Measurements from ENCODE around the gene TPRX1.

Gene TPRX1

DNA sequence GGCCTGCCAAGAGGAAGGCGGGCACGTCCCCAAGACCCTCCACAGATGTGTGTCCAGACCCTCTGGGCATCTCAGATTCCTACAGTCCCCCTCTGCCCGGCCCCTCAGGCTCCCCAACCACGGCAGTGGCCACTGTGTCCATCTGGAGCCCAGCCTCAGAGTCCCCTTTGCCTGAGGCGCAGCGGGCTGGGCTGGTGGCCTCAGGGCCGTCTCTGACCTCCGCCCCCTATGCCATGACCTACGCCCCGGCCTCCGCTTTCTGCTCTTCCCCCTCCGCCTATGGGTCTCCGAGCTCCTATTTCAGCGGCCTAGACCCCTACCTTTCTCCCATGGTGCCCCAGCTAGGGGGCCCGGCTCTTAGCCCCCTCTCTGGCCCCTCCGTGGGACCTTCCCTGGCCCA lies 35.1 kb upstream of the TPRX1 start:
- Histone ChIP-seq H3K9ac (ENCODE audit: low read length) (no peak overlapping the region), H2BK120ac (ENCODE audit: low read depth, low read length) (no peak overlapping the region), H4K8ac (ENCODE audit: low read depth, low read length) (no peak overlapping the region), H3K27ac (ENCODE audit: low read depth, low read length) (no peak overlapping the region), H3K18ac (ENCODE audit: low read length) (no peak overlapping the region), H3K4ac (ENCODE audit: low read depth, low read length) (no peak overlapping the region), H3K56ac (ENCODE audit: low read length) (peak overlapping the region; percentile 34), H3K36me3 (ENCODE audit: control insufficient read depth, insufficient read depth, low read length) (no peaks in the 10 kb centered on the region), H4K5ac (ENCODE audit: low read length) (no peak overlapping the region), H3K4me1 (ENCODE audit: control insufficient read depth, low read depth, low read length) (peaks cover 2% of the 10 kb centered on the region), H2AK5ac (ENCODE audit: low read length) (no peak overlapping the region), H3K23ac (ENCODE audit: low read length) (no peak overlapping the region), H3K79me2 (ENCODE audit: control insufficient read depth, insufficient read depth, low read length) (no peaks in the 10 kb centered on the region), H2BK5ac (ENCODE audit: low read length) (no peak overlapping the region), H3K79me1 (ENCODE audit: low read length) (no peaks in the 10 kb centered on the region), H3K27me3 (ENCODE audit: insufficient read depth, low read length, poor library complexity) (no peaks in the 10 kb centered on the region), H3K4me3 (ENCODE audit: low read length) (no peak overlapping the region), H3K4me2 (ENCODE audit: low read length) (no peak overlapping the region), H2BK15ac (replicated peaks; ENCODE audit: low read depth) (no peak overlapping the region)
- DNase-seq, result no peak
- WGBS (ENCODE audit: extremely low coverage, insufficient coverage, low lambda C conversion rate), result no CpG with 5 or more reads among the region's 16 CpGs

- Histone ChIP-seq H2BK5ac (ENCODE audit: low read length) (no peak overlapping the region), H3K4ac (ENCODE audit: low read depth, low read length) (no peak overlapping the region), H2AK5ac (ENCODE audit: low read length) (no peak overlapping the region), H3K56ac (ENCODE audit: low read length) (no peak overlapping the region), H4K5ac (ENCODE audit: low read length) (no peak overlapping the region), H3K79me1 (ENCODE audit: low read length) (no peaks in the 10 kb centered on the region), H2BK15ac (replicated peaks; ENCODE audit: low read depth) (no peak overlapping the region), H4K8ac (ENCODE audit: low read depth, low read length) (no peak overlapping the region), H3K9ac (ENCODE audit: low read length) (no peak overlapping the region), H3K4me3 (ENCODE audit: low read length) (no peak overlapping the region), H3K4me1 (ENCODE audit: control insufficient read depth, low read depth, low read length) (peaks cover 2% of the 10 kb centered on the region), H3K27ac (ENCODE audit: low read depth, low read length) (no peak overlapping the region), H3K23ac (ENCODE audit: low read length) (no peak overlapping the region), H3K36me3 (ENCODE audit: control insufficient read depth, insufficient read depth, low read length) (no peaks in the 10 kb centered on the region), H3K27me3 (ENCODE audit: insufficient read depth, low read length, poor library complexity) (no peaks in the 10 kb centered on the region), H3K4me2 (ENCODE audit: low read length) (no peak overlapping the region), H3K79me2 (ENCODE audit: control insufficient read depth, insufficient read depth, low read length) (no peaks in the 10 kb centered on the region), H2BK120ac (ENCODE audit: low read depth, low read length) (no peak overlapping the region), H3K18ac (ENCODE audit: low read length) (no peak overlapping the region)
- WGBS (ENCODE audit: extremely low coverage, insufficient coverage, low lambda C conversion rate), result no CpG with 5 or more reads among the region's 8 CpGs
- peak; percentile 44 for DNase-seq
Observed at GRCh38 chr19:47836038-47836437, 31.7 kb upstream of the TPRX1 start.

GRCh38 chr19:47832723-47833122 lies 28.4 kb upstream of the TPRX1 start:
- no peaks in the 10 kb centered on the region for H3K36me3 ChIP-seq (ENCODE audit: control insufficient read depth, insufficient read depth, low read length)
- DNase-seq, result peak; percentile 25
- no peak overlapping the region for H2AK5ac ChIP-seq (ENCODE audit: low read length)
- no peaks in the 10 kb centered on the region for H3K4me1 ChIP-seq (ENCODE audit: control insufficient read depth, low read depth, low read length)
- no peaks in the 10 kb centered on the region for H3K27me3 ChIP-seq (ENCODE audit: insufficient read depth, low read length, poor library complexity)
- H3K4me3 ChIP-seq (ENCODE audit: low read length), result no peak overlapping the region
- H3K18ac ChIP-seq (ENCODE audit: low read length), result no peak overlapping the region
- no CpG with 5 or more reads among the region's 4 CpGs for WGBS (ENCODE audit: extremely low coverage, insufficient coverage, low lambda C conversion rate)
- H2BK15ac ChIP-seq (replicated peaks; ENCODE audit: low read depth), result no peak overlapping the region
- no peak overlapping the region for H3K4ac ChIP-seq (ENCODE audit: low read depth, low read length)
- H3K23ac ChIP-seq (ENCODE audit: low read length), result no peak overlapping the region
- H3K9ac ChIP-seq (ENCODE audit: low read length), result no peak overlapping the region
- H4K5ac ChIP-seq (ENCODE audit: low read length), result no peak overlapping the region
- no peak overlapping the region for H3K56ac ChIP-seq (ENCODE audit: low read length)
- H2BK120ac ChIP-seq (ENCODE audit: low read depth, low read length), result no peak overlapping the region
- no peaks in the 10 kb centered on the region for H3K79me2 ChIP-seq (ENCODE audit: control insufficient read depth, insufficient read depth, low read length)
- H3K4me2 ChIP-seq (ENCODE audit: low read length), result no peak overlapping the region
- no peak overlapping the region for H3K27ac ChIP-seq (ENCODE audit: low read depth, low read length)
- no peak overlapping the region for H4K8ac ChIP-seq (ENCODE audit: low read depth, low read length)
- H3K79me1 ChIP-seq (ENCODE audit: low read length), result no peaks in the 10 kb centered on the region
- H2BK5ac ChIP-seq (ENCODE audit: low read length), result no peak overlapping the region

DNA sequence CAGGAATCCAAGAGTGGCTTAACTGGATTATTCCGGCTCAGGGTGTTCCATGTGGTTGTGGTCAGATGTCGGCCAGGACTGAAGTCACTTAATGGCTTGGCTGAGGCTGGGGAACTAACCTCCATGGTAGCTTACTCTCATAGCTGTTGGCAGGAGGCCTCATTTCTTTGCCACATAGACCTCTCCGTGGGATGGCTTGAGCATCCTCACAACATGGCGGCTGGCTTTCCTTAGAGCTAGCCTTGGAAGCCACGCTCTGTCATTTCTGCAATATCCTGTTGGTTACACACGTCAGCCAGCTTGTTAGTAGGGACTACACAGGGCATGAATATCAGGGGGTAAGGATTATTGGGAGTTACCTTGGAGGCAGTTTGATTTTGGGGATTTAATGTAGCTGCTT lies 22.4 kb upstream of the TPRX1 start:
- Histone ChIP-seq H3K27me3 (ENCODE audit: insufficient read depth, low read length, poor library complexity) (no peaks in the 10 kb centered on the region), H2AK5ac (ENCODE audit: low read length) (no peak overlapping the region), H3K79me1 (ENCODE audit: low read length) (no peaks in the 10 kb centered on the region), H3K18ac (ENCODE audit: low read length) (no peak overlapping the region), H3K36me3 (ENCODE audit: control insufficient read depth, insufficient read depth, low read length) (no peaks in the 10 kb centered on the region), H3K56ac (ENCODE audit: low read length) (no peak overlapping the region), H3K79me2 (ENCODE audit: control insufficient read depth, insufficient read depth, low read length) (no peaks in the 10 kb centered on the region), H3K4me3 (ENCODE audit: low read length) (no peak overlapping the region), H3K9ac (ENCODE audit: low read length) (no peak overlapping the region), H3K23ac (ENCODE audit: low read length) (no peak overlapping the region), H3K4me2 (ENCODE audit: low read length) (no peak overlapping the region), H4K8ac (ENCODE audit: low read depth, low read length) (no peak overlapping the region), H2BK120ac (ENCODE audit: low read depth, low read length) (no peak overlapping the region), H4K5ac (ENCODE audit: low read length) (no peak overlapping the region), H2BK5ac (ENCODE audit: low read length) (no peak overlapping the region), H3K4me1 (ENCODE audit: control insufficient read depth, low read depth, low read length) (no peaks in the 10 kb centered on the region), H3K27ac (ENCODE audit: low read depth, low read length) (no peak overlapping the region), H2BK15ac (replicated peaks; ENCODE audit: low read depth) (no peak overlapping the region), H3K4ac (ENCODE audit: low read depth, low read length) (no peak overlapping the region)
- no CpG with 5 or more reads among the region's 6 CpGs for WGBS (ENCODE audit: extremely low coverage, insufficient coverage, low lambda C conversion rate)
- no peak for DNase-seq

DNA sequence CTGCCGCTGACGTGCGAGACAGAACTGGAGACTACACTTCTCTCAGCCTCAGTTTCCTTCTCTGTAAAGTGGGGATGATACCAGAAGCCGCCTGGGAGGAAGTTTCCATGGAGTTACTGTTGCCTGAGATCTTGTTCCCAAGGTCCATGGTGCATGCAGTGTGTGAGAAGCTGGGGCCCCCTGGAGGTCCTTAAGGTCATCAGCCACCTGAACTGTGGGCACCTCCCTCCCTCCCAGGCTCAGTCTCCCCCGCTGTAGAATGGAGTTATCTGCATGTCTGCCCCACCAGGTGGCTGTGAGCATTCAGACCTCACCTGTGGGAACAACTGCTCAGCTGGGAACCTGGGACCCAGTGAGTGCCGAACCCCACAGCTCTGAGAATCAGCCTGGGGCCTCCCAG lies 20.0 kb upstream of the TPRX1 start:
- H2BK15ac ChIP-seq (replicated peaks; ENCODE audit: low read depth), result no peak overlapping the region
- no peak overlapping the region for H2AK5ac ChIP-seq (ENCODE audit: low read length)
- H3K79me2 ChIP-seq (ENCODE audit: control insufficient read depth, insufficient read depth, low read length), result no peaks in the 10 kb centered on the region
- H3K4me1 ChIP-seq (ENCODE audit: control insufficient read depth, low read depth, low read length), result peaks cover 3% of the 10 kb centered on the region
- H3K4me3 ChIP-seq (ENCODE audit: low read length), result no peak overlapping the region
- no peak overlapping the region for H3K18ac ChIP-seq (ENCODE audit: low read length)
- no peaks in the 10 kb centered on the region for H3K79me1 ChIP-seq (ENCODE audit: low read length)
- no peak overlapping the region for H3K4me2 ChIP-seq (ENCODE audit: low read length)
- H2BK120ac ChIP-seq (ENCODE audit: low read depth, low read length), result no peak overlapping the region
- no CpG with 5 or more reads among the region's 6 CpGs for WGBS (ENCODE audit: extremely low coverage, insufficient coverage, low lambda C conversion rate)
- H3K9ac ChIP-seq (ENCODE audit: low read length), result no peak overlapping the region
- no peak overlapping the region for H4K5ac ChIP-seq (ENCODE audit: low read length)
- H3K36me3 ChIP-seq (ENCODE audit: control insufficient read depth, insufficient read depth, low read length), result no peaks in the 10 kb centered on the region
- DNase-seq, result peak; percentile 52
- H3K56ac ChIP-seq (ENCODE audit: low read length), result no peak overlapping the region
- H4K8ac ChIP-seq (ENCODE audit: low read depth, low read length), result no peak overlapping the region
- no peaks in the 10 kb centered on the region for H3K27me3 ChIP-seq (ENCODE audit: insufficient read depth, low read length, poor library complexity)
- no peak overlapping the region for H3K4ac ChIP-seq (ENCODE audit: low read depth, low read length)
- no peak overlapping the region for H2BK5ac ChIP-seq (ENCODE audit: low read length)
- H3K27ac ChIP-seq (ENCODE audit: low read depth, low read length), result no peak overlapping the region
- no peak overlapping the region for H3K23ac ChIP-seq (ENCODE audit: low read length)

DNA sequence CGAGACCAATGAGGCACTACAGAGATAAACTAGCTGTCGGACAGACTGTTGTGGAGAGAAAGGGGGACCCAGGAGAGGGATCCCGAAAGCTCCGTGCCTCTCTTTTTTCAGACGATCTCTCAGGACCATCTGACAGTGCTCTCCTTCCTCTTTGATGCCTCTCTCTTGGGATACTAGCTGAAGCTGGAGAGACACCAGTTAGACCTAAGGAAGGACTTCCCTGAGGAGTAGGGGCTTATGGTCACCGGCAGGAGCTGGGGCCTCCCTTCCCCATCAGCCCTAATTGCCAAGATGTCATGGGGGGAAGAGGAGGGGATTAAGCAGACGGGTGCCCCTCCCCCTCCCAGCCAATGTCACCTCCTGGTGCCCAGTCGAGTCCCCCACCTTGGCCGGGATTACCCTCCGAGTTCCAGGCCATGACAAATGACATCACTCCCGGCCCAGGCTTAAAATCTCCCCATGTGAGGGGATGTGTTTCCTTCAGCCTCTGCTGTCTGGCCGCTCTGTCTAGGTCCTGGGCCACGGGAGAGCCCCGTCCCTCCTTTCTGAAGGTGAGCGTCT lies 17.2 kb upstream of the TPRX1 start, which contains the start of gene CRX:
Gene CRX (plus strand): TSS at position 478 of the 561 bp plus-strand sequence. CDS start 12,507 bp downstream, outside the sequence.
- Histone ChIP-seq H4K5ac (ENCODE audit: low read length) (no peak within 1 kb of the TSS), H3K4me1 (ENCODE audit: control insufficient read depth, low read depth, low read length) (peaks cover 3% of the 10 kb centered on the region), H3K27me3 (ENCODE audit: insufficient read depth, low read length, poor library complexity) (no peaks in the 10 kb centered on the region), H3K56ac (ENCODE audit: low read length) (peak within 1 kb of the TSS; percentile 27), H3K23ac (ENCODE audit: low read length) (no peak within 1 kb of the TSS), H2BK15ac (replicated peaks; ENCODE audit: low read depth) (no peak within 1 kb of the TSS), H3K36me3 (ENCODE audit: control insufficient read depth, insufficient read depth, low read length) (no peaks in the 10 kb centered on the region), H2AK5ac (ENCODE audit: low read length) (no peak within 1 kb of the TSS), H2BK120ac (ENCODE audit: low read depth, low read length) (no peak within 1 kb of the TSS), H3K79me1 (ENCODE audit: low read length) (no peaks in the 10 kb centered on the region), H4K8ac (ENCODE audit: low read depth, low read length) (no peak within 1 kb of the TSS), H3K9ac (ENCODE audit: low read length) (no peak within 1 kb of the TSS), H3K4ac (ENCODE audit: low read depth, low read length) (no peak within 1 kb of the TSS), H3K4me3 (ENCODE audit: low read length) (no peak within 1 kb of the TSS), H2BK5ac (ENCODE audit: low read length) (no peak within 1 kb of the TSS), H3K18ac (ENCODE audit: low read length) (no peak within 1 kb of the TSS), H3K4me2 (ENCODE audit: low read length) (no peak within 1 kb of the TSS), H3K79me2 (ENCODE audit: control insufficient read depth, insufficient read depth, low read length) (no peaks in the 10 kb centered on the region), H3K27ac (ENCODE audit: low read depth, low read length) (no peak within 1 kb of the TSS)
- DNase-seq, result peak; percentile 47
- WGBS (ENCODE audit: extremely low coverage, insufficient coverage, low lambda C conversion rate), result no CpG with 5 or more reads among the region's 15 CpGs

Measured in mesendoderm (in vitro differentiated cells).